Right cardiac atrium (tissue), 5 donors: ENCODE data around the gene PRKCZ. TPM values are rescaled to one million over a fixed set of nuclear protein-coding genes. Genes with fewer than 3 reads are reported as not detected.

Source experiments
- ATAC-seq, 2 donors: fragments of 200-7000 bp; cut with Tn5 transposase; one replicate each; pipeline versions ENCODE4 v1.8.0 to v1.9.1; 2020; ENCODE audit warnings: moderate library complexity in 2 of 2, mild to moderate bottlenecking in 1 of 2
- DNase-seq, 3 donors: peaks; one replicate each; pipeline ENCODE4 v3.0.0-alpha.2; 2020
- H3K27ac ChIP-seq: one replicate; pipeline ENCODE4 v1.5.1; 2013; ENCODE audit warnings: mild to moderate bottlenecking, low read length, control low read depth, moderate library complexity
- H3K27me3 ChIP-seq: one replicate; pipeline ENCODE4 v1.6.1; 2013; ENCODE audit not compliant: control insufficient read depth, insufficient read depth
- H3K4me1 ChIP-seq: one replicate; pipeline ENCODE4 v1.6.1; 2013; ENCODE audit warnings: low read length; ENCODE audit not compliant: control insufficient read depth, insufficient read depth
- H3K4me3 ChIP-seq: one replicate; pipeline ENCODE4 v1.5.1; 2013; ENCODE audit warnings: low read length, control low read depth
- H3K9me3 ChIP-seq: one replicate; pipeline ENCODE4 v1.6.1; 2013; ENCODE audit warnings: low read length; ENCODE audit not compliant: control insufficient read depth
- WGBS: extraction: QIAGEN DNeasy Blood & Tissue Kit; methylation state at CpG from one replicate; pipeline ENCODE4 v1.1.7; 2013; 5-methylcytosine and 5-hydroxymethylcytosine counted together
- intact Hi-C, 4 donors: fragments of 100-400 bp; cut with DNase I; formaldehyde crosslinking; loops; one replicate each; pipeline versions ENCODE4 v1.11.0 to v1.14.0; 2022 to 2023
- polyA plus RNA-seq: library from polyadenylated mRNA; stranded (reverse); fragments of 200-250 nt; gene quantifications from one replicate; pipeline ENCODE4 v1.2.3, GENCODE V29; 2013
- total RNA-seq, 4 donors: library from RNA; stranded (reverse); fragmentation: NEBNext Ultra II Directional; extraction: Animal tissue kit (Norgen Biotek cat#: 25700); gene quantifications; one replicate each; pipeline ENCODE4 v1.2.1, GENCODE V29; 2021
- donor health status: healthy with polysubstance abuse.
- donor health status: DM: no; HTN: yes; CAD: no.
- donor health status: DM: no; HTN: no; CAD: no.
- donor health status: DM: no; HTN: yes; CAD: no; lungs with severe emphysema.
- donor health status: DM: yes; HTN: yes; CAD: no.

PRKCZ gene
- total and polyA plus RNA-seq, 5 donors, result 15.1 to 28.1 (median 21.6) TPM

DNA sequence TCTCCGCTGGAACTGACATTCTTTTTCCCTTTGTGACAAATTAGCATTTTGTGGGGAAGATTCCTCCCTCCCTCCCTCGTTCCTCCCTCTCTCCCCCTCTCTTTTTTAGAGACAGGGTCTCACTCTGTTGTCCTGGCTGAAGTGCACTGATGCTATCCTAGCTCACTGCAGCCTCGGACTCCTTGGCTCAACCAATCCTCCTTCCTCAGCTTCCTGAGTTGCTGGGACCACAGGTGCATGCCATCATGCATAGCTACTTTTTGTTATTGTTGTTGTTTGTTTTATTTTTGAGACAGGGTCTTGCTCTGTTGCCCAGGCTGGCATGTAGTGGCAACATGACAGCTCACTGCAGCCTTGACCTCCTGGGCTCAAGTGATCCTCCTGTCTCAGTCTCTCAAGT, 171.1 kb downstream of the PRKCZ start:
- 85% methylated on average over 3 of the region's 3 CpGs for WGBS
- Histone ChIP-seq H3K4me1 (no peaks in the 10 kb centered on the region), H3K27ac (no peak overlapping the region), H3K9me3 (no peaks in the 10 kb centered on the region), H3K27me3 (no peaks in the 10 kb centered on the region), H3K4me3 (no peak overlapping the region)
- intact Hi-C loops, result no loop called here
- ATAC-seq (no peak), DNase-seq (peak in 1 of 3 donors; percentile 9)

DNA sequence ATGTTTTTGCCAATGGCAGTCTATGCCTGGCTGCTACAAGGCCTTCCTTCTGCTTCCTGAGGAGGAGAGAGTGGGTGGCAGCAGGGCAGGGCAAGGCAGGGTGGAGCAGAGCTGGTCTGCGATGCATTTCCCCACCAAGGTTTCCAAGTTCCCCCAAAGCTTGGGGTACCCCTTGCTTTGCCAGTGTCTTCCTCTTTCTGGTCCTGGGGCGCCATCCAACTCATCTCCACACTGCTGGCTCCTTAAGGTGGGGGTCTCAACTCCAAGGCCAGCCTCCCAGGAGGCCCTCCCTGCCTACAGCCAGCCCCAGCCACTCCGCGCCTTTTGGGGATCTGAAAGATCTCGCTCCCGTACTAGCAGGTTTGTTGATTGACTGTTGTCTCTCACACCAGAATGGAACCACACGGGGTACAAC, 174.0 kb downstream of the PRKCZ start:
- Histone ChIP-seq H3K4me1 (no peaks in the 10 kb centered on the region), H3K27me3 (no peaks in the 10 kb centered on the region), H3K4me3 (no peak overlapping the region), H3K27ac (no peak overlapping the region), H3K9me3 (no peaks in the 10 kb centered on the region)
- WGBS, result 83% methylated on average over 7 of the region's 7 CpGs
- intact Hi-C loops, result no loop called here
- no peak for ATAC-seq
- peak in 1 of 3 donors; percentile 39 for DNase-seq

DNA sequence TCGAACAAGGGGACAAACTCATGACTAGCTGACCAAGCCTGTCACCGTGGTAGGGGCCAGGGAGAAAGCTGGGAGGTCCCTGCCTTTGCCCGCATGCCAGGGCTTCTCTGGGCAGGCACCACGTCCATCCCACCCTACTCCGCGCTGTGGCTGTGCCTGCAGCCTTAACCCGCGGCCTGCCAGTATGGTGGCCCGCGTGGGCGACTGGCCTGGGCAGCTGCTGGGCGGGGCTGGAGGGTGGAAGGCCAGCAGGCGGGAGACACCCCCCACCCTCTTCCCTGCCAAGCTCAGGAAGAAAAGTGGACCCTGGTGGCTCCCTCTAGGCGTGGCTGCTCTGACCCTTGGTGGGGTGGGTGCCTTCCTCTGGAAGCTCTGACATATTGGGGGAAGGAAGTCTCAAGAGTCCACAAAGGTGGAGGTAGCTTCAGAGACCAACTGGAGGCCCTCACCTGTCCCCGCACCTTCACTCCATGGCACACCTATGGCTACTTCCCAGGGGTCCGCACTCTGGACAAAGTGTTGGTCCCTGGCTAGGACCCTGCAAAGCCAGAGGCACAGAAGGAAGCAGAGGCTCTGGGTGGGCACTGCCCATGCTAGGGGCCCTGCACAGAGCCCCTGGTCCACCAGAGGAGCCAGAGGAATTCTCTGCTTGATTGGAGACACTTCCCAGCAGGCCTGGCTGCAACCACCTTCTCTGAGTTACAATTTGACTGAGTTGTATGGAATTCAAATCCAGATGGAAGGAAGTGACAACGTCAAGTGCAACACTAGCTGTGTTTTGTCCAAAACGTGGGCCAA, 174.6 kb downstream of the PRKCZ start:
- intact Hi-C loops, result no loop called here
- 76% methylated on average over 18 of the region's 18 CpGs for WGBS
- Histone ChIP-seq H3K4me1 (no peaks in the 10 kb centered on the region), H3K9me3 (no peaks in the 10 kb centered on the region), H3K27me3 (no peaks in the 10 kb centered on the region), H3K4me3 (no peak overlapping the region), H3K27ac (no peak overlapping the region)
- ATAC-seq, result no peak
- peak in 1 of 3 donors; percentile 49 for DNase-seq

DNA sequence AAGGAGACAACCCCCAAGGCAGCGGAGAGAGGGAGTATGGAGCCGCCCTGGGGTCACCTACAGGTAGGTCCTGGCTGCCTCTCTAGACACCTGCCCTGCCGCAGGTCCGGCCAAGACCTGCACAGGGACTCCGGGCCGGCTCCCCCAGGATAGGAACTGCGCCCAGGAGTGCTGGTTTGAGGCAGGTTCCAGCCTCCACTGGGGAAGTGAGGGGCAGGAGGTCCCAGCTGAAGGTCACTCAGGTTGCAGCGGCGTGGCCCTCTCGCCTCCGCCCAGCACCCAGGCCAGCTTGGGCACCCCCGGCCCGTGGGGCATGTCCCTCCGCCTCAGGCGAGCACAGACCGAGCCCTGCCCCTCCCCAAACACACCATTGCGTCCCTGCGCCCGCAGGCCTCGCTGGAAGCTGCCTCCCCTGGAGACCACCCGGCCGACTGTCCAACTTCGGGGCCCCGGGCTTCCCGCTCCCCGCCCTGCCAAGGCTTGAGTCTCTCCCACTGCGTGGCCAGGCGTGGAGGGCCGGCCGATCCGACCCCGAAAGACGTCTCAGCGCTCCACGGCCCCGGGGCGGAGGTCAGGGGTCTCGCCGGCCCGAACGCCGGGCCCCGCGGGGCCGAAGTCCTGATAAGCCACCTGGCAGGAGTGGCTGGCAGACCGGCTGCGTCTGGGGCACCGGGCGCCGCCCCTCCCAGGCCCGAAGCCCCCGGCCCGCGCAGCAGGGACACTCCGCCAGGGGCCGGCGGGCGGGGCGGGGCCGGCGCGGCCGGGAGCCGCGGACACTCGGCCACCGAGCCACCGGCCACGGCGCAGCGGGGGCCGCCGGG, 176.5 kb downstream of the PRKCZ start:
- intact Hi-C loops, result no loop called here
- DNase-seq, result peak; percentile 42 to 79 (median 78)

DNA sequence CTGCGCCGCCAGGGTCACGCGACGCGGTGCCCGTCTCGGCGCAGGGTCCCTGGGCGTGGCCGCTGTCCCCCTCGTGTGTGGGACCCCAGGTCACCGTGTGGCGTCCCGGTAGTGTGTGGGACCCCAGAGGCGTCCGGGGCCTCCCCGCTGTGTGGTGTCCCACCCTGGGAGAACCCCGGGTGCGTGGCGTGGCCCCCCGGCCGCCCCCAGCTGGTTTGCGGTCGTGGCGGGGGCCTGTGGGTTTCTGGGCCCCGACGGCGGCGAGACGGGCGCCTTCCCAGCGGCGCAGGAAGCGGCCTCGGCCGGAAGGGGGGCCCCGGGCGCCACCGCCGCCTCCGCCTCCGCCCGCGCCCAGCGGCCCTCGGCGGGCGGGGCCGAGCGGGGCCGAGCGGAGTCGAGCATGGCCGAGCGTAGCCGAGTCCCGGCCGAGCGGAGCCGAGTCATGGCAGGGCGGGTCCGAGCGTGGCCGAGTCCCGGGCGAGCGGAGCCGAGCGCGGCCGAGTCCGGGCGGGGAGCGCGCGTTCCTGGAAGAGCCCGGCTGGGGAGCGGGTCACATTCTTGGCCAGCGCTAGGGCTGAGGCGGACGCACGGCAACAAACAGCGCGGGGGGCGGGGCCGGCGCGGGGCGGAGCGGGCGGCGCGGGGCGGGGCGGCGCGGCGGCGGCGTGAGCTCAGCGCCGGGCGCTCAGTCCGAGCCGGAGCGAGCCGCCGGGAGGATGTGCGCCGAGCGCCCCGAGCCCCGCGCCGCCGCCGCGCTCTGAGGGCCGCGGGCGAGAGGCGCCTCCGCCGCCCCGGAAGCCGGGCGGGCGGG, 177.3 kb downstream of the PRKCZ start:
- intact Hi-C loops, result loop anchor here in 1 of 4 donors (2.0 kb wide), 1 partner anchor 15 kb away; no protein-coding TSS in a partner anchor
- Histone ChIP-seq H3K4me3 (peak overlapping the region; percentile 94), H3K4me1 (peaks cover 7% of the 10 kb centered on the region), H3K27ac (peak overlapping the region; percentile 98), H3K9me3 (no peaks in the 10 kb centered on the region), H3K27me3 (no peaks in the 10 kb centered on the region)
- under 1% methylated on average over 128 of the region's 129 CpGs for WGBS
- DNase-seq (peak; percentile 97 to 99 (median 99)), ATAC-seq (peak; percentile 87 to 90)

More for the DNA sequence above, 176.5 kb downstream of the PRKCZ start:
- peak overlapping the region; percentile 98 for H3K27ac ChIP-seq
- no peaks in the 10 kb centered on the region for H3K27me3 ChIP-seq
- no peaks in the 10 kb centered on the region for H3K9me3 ChIP-seq
- H3K4me1 ChIP-seq, result peaks cover 3% of the 10 kb centered on the region
- ATAC-seq, result peak in 1 of 2 donors; percentile 0
- WGBS, result 17% methylated on average over 73 of the region's 73 CpGs
- peak overlapping the region; percentile 78 for H3K4me3 ChIP-seq

DNA sequence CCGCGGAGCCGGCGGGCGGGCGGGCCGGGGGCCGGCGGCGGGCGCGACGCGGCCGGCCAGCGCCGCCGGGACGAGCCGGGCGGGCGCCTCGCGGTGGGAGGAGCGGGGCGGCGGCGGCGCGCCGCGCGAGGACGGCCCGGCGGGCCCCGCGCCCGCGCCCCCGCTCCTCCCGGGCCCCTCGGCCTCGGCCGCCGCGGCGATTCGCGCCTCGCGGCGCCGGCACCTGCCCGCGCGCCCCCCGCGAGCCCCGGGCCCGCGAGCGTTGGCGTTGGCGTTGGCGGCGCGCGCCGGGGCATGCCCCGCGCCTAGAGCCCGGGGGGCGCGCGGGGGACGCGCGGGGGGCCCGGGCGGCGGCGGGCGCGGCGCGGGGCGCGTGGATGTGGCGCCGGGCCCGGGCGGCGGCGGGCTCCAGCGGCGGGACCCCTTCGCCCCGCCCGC, 178.0 kb downstream of the PRKCZ start, which contains the start of gene SKI:
SKI (plus strand) TSS at position 163 of the 438 bp plus-strand sequence. CDS start 448 bp downstream, outside the sequence.
- H3K9me3 ChIP-seq, result no peaks in the 10 kb centered on the region
- H3K4me3 ChIP-seq, result peak within 1 kb of the TSS; percentile 94
- intact Hi-C loops, result loop anchor here in 1 of 4 donors (2.0 kb wide), 1 partner anchor 15 kb away; no protein-coding TSS in a partner anchor
- peaks cover 11% of the 10 kb centered on the region for H3K4me1 ChIP-seq
- DNase-seq, result peak in 1 of 3 donors; percentile 55
- no peaks in the 10 kb centered on the region for H3K27me3 ChIP-seq
- no peak for ATAC-seq
- under 1% methylated on average over 99 of the region's 100 CpGs for WGBS
- H3K27ac ChIP-seq, result peak within 1 kb of the TSS; percentile 98

DNA sequence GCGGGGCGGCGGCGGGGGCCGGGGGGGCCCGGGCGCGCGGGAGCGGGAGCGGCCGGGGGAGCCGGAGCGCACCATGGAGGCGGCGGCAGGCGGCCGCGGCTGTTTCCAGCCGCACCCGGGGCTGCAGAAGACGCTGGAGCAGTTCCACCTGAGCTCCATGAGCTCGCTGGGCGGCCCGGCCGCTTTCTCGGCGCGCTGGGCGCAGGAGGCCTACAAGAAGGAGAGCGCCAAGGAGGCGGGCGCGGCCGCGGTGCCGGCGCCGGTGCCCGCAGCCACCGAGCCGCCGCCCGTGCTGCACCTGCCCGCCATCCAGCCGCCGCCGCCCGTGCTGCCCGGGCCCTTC, 178.5 kb downstream of the PRKCZ start:
- under 1% methylated on average over 50 of the region's 50 CpGs for WGBS
- DNase-seq (peak in 2 of 3 donors; percentile 73 to 77), ATAC-seq (no peak)
- H3K4me1 ChIP-seq, result peaks cover 15% of the 10 kb centered on the region
- intact Hi-C loops, result loop anchor here in 1 of 4 donors (2.0 kb wide), 1 partner anchor 16 kb away; no protein-coding TSS in a partner anchor
- peak overlapping the region; percentile 94 for H3K4me3 ChIP-seq
- H3K27ac ChIP-seq, result peak overlapping the region; percentile 90
- no peaks in the 10 kb centered on the region for H3K27me3 ChIP-seq
- H3K9me3 ChIP-seq, result no peaks in the 10 kb centered on the region

DNA sequence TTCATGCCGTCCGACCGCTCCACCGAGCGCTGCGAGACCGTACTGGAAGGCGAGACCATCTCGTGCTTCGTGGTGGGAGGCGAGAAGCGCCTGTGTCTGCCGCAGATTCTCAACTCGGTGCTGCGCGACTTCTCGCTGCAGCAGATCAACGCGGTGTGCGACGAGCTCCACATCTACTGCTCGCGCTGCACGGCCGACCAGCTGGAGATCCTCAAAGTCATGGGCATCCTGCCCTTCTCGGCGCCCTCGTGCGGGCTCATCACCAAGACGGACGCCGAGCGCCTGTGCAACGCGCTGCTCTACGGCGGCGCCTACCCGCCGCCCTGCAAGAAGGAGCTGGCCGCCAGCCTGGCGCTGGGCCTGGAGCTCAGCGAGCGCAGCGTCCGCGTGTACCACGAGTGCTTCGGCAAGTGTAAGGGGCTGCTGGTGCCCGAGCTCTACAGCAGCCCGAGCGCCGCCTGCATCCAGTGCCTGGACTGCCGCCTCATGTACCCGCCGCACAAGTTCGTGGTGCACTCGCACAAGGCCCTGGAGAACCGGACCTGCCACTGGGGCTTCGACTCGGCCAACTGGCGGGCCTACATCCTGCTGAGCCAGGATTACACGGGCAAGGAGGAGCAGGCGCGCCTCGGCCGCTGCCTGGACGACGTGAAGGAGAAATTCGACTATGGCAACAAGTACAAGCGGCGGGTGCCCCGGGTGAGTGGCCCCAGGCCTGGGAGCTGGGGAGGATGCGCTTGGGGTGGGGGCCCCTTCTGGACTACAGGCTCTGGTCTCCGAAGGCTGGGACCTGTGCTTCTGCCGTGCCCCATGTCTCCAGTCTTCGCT, 179.0 kb downstream of the PRKCZ start:
- H3K4me1 ChIP-seq, result peaks cover 20% of the 10 kb centered on the region
- 2% methylated on average over 77 of the region's 77 CpGs for WGBS
- peak; percentile 79 to 93 (median 93) for DNase-seq
- peak overlapping the region; percentile 90 for H3K27ac ChIP-seq
- H3K4me3 ChIP-seq, result peak overlapping the region; percentile 94
- no peaks in the 10 kb centered on the region for H3K27me3 ChIP-seq
- no peaks in the 10 kb centered on the region for H3K9me3 ChIP-seq
- peak; percentile 8 to 18 for ATAC-seq
- intact Hi-C loops, result loop anchor here in 1 of 4 donors (2.0 kb wide), 1 partner anchor 16 kb away; no protein-coding TSS in a partner anchor

DNA sequence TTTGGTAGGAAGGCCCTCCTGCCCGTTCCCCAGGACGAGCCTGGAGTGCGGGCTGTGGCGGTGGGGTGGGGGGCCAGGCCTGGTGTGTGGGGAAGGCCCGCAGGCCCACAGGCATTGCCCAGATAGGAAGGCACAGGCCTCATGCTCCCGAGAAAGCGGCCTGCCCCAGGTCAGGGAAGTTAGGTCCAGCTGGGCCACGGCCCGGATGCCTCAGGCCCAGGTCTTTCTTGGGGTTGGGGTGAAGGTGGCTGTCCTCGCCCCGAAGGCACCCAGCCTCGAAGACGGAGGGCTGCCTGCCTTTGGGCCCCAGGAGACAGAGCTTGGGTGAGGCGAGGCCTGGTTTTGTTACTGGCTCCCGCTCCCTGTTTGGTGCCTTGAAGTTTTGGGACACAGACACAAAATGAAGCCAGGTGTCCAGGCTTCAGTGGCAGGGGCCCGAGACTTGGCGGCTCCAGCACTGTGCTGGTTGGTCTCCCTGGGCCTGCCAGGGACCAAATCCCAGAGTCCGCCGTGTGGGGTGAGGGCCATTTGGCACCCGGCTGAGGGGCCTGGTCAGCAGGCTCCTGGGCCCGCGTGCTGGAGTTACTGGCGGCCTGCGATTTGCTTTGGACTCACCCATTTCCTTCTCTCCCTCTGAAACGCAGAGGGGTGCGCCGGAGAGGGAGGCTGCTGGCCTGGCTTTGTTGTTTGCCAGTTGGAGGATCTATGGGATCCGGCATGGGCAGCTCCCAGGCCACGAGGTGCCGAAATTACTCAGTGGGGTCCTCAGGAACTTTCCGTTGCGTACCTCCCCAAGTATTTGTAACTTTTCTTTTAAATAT, 179.9 kb downstream of the PRKCZ start:
- Histone ChIP-seq H3K4me3 (peak overlapping the region; percentile 94), H3K27me3 (no peaks in the 10 kb centered on the region), H3K9me3 (no peaks in the 10 kb centered on the region), H3K27ac (peak overlapping the region; percentile 90), H3K4me1 (peaks cover 21% of the 10 kb centered on the region)
- intact Hi-C loops, result loop anchor here in 3 of 4 donors (2.0 to 5.0 kb wide), 3 partner anchors 17 to 82 kb away; no protein-coding TSS in a partner anchor
- DNase-seq (peak; percentile 72 to 87 (median 86)), ATAC-seq (peak in 1 of 2 donors; percentile 8)
- 12% methylated on average over 32 of the region's 32 CpGs for WGBS
